NOMO-1 treated with DMSO at 0.1 percent for 48 hours (cell line): Measurements from ENCODE around the gene CTXND1.

Source experiments
- DNase-seq: peaks from one replicate; lab custom pipeline; 2025; ENCODE audit not compliant: unreplicated experiment; lab: John Stamatoyannopoulos, UW

Gene CTXND1

GRCh38 chr15:80259942-80260510, 8.0 kb upstream of the CTXND1 start:
- DNase-seq = no peak

- DNase-seq = no peak
Measured at GRCh38 chr15:80251428-80252120, 439 bp downstream of the CTXND1 start.

- DNase-seq = no peak
Measured at GRCh38 chr15:80250614-80251427, 1.2 kb downstream of the CTXND1 start.

- no peak for DNase-seq
Measured at GRCh38 chr15:80249973-80250372, 2.0 kb downstream of the CTXND1 start.

- DNase-seq = no peak
Measured at GRCh38 chr15:80247320-80247719, 4.7 kb downstream of the CTXND1 start.

- no peak for DNase-seq
Measured at GRCh38 chr15:80246425-80246894, 5.6 kb downstream of the CTXND1 start.

GRCh38 chr15:80242802-80243201, 9.2 kb downstream of the CTXND1 start:
- no peak for DNase-seq

- DNase-seq = peak; percentile 61
Measured at GRCh38 chr15:80242132-80242769, 9.8 kb downstream of the CTXND1 start.

- no peak for DNase-seq
Measured at GRCh38 chr15:80241508-80241907, 10.5 kb downstream of the CTXND1 start.

- no peak for DNase-seq
Measured at GRCh38 chr15:80240276-80240675, 11.7 kb downstream of the CTXND1 start.

GRCh38 chr15:80234883-80235282, 17.1 kb downstream of the CTXND1 start:
- peak; percentile 4 for DNase-seq

- DNase-seq = no peak
Measured at GRCh38 chr15:80233581-80233980, 18.4 kb downstream of the CTXND1 start.

GRCh38 chr15:80231371-80231770, 20.6 kb downstream of the CTXND1 start:
- DNase-seq = no peak

GRCh38 chr15:80228959-80229610, 22.9 kb downstream of the CTXND1 start:
- no peak for DNase-seq

- no peak for DNase-seq
Measured at GRCh38 chr15:80219955-80220354, 32.1 kb downstream of the CTXND1 start.

GRCh38 chr15:80217327-80217900, 34.6 kb downstream of the CTXND1 start:
- DNase-seq = no peak

- DNase-seq = no peak
Measured at GRCh38 chr15:80216911-80217310, 35.1 kb downstream of the CTXND1 start.

GRCh38 chr15:80216141-80216540, 35.9 kb downstream of the CTXND1 start:
- DNase-seq = no peak

GRCh38 chr15:80214910-80215309, 37.1 kb downstream of the CTXND1 start:
- DNase-seq = no peak

- no peak for DNase-seq
Measured at GRCh38 chr15:80211976-80212375, 40.0 kb downstream of the CTXND1 start.
